AG20443 (cell line): ENCODE data around the gene TERT.
"Not testable (repeated sequence)": the region's sequence is repeated elsewhere in the genome, so short reads cannot be mapped to it uniquely, and the experiment has no call there.

Source experiments
- DNase-seq: peaks from one replicate; pipeline ENCODE4 v3.0.0; 2012; ENCODE audit warnings: low spot score, mixed read lengths

TERT gene

DNA sequence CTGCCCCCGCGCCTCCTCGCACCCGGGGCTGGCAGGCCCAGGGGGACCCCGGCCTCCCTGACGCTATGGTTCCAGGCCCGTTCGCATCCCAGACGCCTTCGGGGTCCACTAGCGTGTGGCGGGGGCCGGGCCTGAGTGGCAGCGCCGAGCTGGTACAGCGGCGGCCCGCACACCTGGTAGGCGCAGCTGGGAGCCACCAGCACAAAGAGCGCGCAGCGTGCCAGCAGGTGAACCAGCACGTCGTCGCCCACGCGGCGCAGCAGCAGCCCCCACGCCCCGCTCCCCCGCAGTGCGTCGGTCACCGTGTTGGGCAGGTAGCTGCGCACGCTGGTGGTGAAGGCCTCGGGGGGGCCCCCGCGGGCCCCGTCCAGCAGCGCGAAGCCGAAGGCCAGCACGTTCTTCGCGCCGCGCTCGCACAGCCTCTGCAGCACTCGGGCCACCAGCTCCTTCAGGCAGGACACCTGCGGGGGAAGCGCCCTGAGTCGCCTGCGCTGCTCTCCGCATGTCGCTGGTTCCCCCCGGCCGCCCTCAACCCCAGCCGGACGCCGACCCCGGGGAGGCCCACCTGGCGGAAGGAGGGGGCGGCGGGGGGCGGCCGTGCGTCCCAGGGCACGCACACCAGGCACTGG is 548 bp downstream of the TERT start:
- DNase-seq, result no peak

DNA sequence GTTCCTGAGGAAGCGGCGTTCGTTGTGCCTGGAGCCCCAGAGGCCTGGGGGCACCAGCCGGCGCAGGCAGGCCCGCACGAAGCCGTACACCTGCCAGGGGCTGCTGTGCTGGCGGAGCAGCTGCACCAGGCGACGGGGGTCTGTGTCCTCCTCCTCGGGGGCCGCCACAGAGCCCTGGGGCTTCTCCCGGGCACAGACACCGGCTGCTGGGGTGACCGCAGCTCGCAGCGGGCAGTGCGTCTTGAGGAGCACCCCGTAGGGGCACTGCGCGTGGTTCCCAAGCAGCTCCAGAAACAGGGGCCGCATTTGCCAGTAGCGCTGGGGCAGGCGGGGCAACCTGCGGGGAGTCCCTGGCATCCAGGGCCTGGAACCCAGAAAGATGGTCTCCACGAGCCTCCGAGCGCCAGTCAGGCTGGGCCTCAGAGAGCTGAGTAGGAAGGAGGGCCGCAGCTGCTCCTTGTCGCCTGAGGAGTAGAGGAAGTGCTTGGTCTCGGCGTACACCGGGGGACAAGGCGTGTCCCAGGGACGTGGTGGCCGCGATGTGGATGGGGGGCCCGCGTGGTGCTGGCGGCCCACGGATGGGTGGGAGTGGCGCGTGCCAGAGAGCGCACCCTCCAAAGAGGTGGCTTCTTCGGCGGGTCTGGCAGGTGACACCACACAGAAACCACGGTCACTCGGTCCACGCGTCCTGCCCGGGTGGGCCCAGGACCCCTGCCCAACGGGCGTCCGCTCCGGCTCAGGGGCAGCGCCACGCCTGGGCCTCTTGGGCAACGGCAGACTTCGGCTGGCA is 1.3 kb downstream of the TERT start:
- no peak for DNase-seq

DNA sequence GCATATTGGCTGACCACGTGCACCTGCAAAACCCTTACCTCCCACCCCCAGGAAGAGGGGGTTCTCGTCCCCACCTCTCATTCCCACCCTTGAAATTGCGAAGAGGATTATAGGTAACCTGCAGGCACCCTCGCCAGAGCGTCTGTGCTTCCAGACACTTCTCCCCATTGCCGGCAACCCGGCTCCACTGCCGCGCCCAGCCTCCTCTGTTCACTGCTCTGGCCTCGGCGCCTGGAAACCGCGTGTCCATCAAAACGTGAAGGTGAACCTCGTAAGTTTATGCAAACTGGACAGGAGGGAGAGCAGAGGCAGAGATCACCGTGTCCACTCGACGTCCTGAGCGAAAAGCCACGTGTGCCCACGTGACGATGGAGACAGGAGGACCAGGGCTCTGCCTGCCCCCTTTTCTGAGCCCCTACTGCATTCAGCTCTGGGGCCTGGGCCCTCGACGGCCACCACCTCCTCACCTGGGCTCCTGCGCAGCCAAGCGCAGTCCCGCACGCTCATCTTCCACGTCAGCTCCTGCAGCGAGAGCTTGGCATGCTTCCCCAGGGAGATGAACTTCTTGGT is 1.9 kb downstream of the TERT start:
- no peak for DNase-seq

DNA sequence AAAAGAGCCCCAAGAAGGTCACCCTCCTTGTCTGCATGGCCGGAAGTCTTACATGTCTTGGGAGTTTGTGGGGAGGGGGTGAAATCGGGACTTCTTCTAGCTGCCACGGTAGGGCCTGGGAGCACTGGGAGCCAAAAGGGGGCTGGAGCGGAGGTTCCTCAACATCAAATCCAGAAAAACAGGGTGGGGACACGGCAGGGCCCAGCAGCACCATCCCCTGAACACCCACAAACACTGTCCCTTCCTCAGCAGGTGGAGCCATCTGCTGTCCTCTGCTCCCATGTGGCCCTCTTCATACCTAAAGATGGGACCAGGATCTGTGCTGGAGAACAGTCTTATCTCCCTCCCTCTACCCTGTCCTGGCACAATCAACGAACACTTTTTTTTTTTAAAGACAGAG is 2.7 kb downstream of the TERT start:
- no peak for DNase-seq

DNA sequence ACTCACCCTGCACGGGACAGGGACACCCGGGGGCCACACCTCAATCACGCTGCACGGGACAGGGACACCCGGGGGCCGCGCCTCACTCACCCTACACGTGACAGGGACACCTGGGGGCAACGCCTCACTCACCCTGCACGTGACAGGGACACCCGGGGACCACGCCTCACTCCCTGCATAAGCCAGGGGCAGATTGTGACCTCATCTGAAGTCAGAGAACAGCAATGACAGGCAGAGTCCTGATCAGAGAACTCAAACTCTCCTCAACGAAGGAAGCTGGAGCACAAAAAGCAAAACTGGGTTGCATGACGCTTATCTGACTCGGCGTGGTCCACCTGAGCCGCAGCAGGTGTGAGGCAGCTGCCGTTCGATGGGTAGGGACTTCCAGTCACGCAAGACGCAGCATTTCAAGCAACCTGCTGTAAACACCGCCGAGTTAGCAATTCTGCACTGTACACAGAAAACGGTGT is 3.2 kb downstream of the TERT start:
- no peak for DNase-seq

DNA sequence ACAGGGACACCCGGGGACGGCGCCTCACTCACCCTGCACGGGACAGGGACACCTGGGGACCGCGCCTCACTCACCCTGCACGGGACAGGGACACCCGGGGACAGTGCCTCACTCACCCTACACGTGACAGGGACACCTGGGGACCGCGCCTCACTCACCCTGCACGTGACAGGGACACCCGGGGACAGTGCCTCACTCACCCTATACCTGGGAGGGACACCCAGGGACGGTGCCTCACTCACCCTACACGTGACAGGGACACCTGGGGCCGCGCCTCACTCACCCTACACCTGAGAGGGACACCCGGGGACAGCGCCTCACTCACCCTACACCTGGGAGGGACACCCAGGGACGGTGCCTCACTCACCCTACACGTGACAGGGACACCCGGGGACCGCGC is 3.9 kb downstream of the TERT start:
- DNase-seq, result not testable (repeated sequence)

DNA sequence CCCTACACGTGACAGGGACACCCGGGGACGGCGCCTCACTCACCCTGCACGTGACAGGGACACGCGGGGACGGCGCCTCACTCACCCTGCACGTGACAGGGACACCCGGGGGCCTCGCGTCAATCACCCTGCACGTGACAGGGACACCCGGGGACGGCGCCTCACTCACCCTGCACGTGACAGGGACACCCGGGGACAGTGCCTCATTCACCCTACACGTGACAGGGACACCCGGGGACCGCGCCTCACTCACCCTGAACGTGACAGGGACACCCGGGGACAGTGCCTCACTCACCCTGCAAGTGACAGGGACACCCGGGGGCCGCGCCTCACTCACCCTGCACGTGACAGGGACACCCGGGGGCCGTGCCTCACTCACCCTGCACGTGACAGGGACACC is 5.3 kb downstream of the TERT start:
- DNase-seq, result not testable (repeated sequence)

DNA sequence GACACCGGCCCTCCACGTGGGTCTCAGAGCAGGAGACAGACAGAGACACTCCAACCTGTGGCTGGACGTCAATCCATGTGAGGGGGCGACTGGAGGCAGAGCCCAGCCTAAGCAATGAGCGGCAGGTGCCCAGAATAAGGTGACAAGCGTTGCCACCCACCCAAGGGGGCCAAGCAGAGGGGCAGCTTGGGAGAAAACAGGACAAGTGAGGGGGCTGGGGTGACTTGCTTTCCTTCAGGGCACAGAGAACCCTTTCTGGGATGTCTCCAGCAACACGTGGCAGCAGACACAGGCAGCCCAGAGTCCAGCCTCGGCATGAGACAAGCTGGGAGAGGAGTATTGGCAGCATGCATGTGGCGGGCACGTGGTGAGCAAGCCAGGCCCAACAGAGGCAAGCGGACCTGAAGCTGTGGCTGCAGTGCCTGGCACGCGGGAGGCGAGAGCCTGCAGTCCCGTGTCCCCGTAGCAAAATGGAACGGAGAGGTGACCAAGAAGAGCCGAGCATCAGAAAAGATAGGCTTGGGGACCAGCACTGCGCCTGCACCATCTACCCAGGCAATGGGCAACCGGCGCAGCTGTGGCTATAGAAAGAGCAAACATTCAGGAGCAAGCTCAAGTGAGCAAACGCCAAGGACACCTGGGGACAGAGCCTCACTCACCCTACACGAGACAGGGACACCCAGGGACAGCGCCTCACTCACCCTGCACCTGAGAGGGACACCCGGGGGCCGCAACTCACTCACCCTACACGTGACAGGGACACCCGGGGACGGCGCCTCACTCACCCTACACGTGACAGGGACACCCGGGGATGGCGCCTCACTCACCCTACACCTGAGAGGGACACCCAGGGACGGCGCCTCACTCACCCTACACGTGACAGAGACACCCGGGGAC is 6.2 kb downstream of the TERT start:
- no peak for DNase-seq

DNA sequence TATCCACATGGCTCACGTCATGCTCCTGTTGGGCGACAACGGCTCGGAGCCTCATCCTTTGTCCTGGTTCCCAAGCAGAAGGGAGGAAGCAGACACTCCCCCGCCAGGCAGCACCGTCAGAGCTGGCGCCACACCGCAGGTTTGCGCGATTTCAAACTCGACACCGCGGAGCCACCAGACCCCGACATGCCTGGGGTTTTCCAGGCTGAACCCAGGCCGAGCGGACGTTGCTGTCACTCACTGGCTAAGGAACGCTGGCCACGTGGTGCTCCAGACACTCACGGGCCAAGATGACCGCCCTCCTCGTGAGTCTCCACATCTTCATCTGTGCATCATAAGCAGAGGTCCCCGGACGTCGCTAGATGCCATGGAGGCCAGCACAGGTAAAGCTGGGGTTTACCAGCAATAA is 9.0 kb downstream of the TERT start:
- no peak for DNase-seq

DNA sequence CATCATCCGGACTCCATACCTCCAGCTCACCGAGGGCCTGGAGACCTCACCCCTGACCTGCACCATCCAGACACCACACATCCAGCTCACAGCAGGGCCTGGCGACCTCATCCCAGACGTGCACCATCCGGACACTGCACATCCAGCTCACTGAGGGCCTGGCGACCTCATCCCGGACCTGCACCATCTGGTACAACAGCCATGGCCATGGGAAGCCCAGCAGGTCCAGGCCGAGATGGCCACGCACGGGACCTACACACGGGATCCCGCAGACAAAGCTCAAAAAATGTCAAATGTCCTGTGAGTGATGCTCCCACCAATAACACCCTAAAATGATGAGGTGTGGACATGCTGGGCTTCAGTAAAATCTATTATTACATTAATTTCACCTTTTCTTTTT is 9.7 kb downstream of the TERT start:
- no peak for DNase-seq

DNA sequence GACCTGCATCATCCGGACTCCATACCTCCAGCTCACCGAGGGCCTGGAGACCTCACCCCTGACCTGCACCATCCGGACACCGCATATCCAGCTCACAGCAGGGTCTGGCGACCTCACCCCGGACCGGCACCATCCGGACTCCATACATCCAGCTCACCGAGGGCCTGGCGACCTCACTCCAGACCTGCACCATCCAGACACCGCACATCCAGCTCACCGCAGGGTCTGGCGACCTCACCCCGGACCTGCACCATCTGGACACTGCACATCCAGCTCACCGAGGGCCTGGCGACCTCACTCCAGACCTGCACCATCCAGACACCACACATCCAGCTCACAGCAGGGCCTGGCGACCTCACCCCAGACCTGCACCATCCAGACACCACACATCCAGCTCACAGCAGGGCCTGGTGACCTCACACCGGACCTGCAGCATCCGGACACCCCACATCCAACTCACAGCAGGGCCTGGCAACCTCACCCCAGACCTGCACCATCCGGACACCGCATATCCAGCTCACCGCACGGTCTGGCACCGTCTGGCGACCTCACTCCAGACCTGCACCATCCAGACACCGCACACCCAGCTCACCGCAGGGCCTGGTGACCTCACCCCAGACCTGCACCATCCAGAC is 10.4 kb downstream of the TERT start:
- not testable (repeated sequence) for DNase-seq

DNA sequence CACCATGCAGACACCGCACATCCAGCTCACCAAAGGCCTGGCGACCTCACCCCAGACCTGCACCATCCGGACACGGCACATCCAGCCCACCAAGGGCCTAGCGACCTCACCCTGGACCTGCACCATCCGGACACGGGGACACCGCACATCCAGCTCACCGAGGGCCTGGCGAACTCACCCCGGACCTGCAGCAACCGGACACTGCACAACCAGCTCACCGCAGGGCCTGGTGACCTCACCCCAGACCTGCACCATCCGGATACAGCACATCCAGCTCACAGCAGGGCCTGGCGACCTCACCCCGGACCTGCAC is 11.2 kb downstream of the TERT start:
- not testable (repeated sequence) for DNase-seq

DNA sequence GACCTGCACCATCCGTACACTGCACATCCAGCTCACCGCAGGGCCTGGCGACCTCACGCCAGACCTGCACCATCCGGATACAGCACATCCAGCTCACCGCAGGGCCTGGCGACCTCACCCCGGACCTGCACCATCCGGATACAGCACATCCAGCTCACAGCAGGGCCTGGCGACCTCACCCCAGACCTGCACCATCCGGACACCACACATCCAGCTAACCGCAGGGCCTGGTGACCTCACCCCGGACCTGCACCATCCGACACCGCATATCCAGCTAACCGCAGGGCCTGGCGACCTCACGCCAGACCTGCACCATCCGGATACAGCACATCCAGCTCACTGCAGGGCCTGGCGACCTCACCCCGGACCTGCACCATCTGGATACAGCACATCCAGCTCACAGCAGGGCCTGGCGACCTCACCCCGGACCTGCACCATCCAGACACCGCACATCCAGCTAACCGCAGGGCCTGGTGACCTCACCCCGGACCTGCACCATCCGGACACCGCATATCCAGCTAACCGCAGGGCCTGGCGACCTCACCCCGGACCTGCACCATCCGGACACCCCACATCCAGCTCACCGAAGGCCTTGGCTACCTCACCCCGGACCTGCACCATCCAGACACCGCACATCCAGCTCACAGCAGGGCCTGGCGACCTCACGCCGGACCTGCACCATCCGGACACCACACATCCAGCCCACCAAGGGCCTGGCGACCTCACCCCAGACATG is 11.7 kb downstream of the TERT start:
- DNase-seq, result not testable (repeated sequence)

DNA sequence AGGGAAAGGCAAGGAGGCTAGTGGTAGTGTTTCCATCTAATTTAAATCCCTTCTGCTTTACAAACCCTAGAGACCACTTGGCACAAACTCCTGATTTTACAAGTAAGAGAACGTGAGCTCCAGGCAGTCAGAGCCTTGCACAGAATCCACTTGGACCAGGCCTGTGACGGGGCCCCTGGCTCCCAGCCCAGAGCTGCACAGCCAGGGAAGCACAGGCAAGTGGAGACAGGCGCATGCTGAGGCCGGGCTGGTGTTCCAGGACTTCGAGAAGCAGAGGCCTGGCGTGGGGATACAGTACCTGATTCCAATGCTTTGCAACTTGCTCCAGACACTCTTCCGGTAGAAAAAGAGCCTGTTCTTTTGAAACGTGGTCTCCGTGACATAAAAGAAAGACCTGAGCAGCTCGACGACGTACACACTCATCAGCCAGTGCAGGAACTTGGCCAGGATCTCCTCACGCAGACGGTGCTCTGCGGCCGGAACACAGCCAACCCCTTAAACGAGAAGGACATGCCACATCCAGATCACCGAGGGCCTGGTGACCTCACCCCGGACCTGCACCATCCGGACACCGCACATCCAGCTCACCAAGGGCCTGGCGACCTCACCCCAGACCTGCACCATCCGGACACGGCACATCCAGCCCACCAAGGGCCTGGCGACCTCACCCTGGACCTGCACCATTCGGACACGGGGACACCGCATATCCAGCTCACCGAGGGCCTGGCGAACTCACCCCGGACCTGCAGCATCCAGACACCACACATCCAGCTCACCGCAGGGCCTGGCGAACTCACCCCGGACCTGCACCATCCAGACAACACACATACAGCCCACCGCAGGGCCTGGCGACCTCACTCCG is 12.5 kb downstream of the TERT start:
- DNase-seq, result no peak

DNA sequence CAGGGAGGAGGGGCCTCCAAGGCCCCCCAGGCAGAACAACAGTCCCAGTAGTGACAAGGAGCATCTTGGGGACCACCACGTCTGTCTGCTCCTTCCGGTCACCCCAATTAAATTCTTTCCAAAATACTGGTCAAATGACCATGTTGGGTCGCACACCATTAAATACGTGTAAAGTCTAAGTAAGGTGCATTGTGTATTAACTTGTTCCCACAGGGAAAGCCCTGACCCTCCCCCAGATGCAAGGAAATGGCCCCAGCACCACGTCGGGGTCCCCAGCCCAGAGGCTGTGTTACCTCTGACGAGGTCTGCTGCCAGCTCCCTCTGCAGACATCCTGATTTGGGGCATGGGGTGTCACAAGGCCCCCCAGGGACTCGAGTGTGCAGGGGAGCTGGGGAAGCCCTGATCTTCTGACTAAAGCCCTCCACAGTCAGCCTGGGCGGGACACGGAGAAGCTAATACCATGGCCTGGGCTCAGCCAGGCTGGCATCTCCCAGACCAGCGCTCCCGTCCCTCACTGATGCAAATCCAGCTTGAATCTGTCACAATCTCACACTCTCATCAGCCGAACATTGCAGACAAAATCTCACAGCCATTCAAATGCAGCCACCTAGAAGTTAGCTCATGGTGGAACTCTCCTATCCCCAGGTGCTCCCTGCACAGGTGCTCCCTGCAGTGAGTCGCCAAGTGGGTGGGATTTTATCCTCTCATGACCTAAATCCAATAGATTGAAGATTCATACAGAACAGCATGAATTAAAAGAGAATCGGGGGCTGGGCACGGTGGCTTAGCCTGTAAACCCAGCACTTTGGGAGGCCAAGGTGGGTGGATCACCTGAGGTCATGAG is 13.6 kb downstream of the TERT start:
- no peak for DNase-seq

DNA sequence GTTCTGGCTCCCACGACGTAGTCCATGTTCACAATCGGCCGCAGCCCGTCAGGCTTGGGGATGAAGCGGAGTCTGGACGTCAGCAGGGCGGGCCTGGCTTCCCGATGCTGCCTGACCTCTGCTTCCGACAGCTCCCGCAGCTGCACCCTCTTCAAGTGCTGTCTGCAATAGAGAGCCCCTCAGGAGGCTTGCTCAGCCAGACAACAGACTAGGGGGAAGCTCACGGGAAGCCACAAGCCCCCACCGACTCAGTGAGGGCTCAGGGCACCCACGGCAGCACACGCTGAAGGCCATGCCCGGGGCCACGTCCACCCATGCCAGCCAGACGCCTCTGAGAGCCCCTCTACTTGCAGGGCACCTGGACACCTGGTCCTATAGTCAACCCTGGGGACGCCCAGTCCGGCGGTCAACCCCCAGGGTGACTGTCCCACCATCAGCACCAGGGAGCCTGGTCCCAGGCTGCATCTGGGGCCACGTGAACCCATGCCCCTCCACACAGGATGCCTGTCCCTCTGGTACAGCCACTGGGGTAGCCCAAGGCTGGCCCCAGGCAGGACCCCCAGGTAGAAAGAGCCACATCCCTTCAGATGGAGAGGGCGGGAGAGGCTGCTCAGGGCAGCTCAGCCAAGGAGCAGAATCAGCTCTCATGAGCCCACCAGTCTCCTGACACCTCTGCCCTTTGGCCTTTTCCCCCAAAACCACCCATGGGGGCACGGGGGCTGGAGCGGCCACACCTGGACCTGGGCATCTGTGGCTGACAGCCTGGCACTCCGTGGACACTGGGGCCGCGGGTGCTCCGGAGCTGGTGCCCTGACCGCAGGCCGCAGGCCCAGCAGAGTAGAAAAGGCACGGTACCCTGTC is 14.5 kb downstream of the TERT start:
- no peak for DNase-seq

DNA sequence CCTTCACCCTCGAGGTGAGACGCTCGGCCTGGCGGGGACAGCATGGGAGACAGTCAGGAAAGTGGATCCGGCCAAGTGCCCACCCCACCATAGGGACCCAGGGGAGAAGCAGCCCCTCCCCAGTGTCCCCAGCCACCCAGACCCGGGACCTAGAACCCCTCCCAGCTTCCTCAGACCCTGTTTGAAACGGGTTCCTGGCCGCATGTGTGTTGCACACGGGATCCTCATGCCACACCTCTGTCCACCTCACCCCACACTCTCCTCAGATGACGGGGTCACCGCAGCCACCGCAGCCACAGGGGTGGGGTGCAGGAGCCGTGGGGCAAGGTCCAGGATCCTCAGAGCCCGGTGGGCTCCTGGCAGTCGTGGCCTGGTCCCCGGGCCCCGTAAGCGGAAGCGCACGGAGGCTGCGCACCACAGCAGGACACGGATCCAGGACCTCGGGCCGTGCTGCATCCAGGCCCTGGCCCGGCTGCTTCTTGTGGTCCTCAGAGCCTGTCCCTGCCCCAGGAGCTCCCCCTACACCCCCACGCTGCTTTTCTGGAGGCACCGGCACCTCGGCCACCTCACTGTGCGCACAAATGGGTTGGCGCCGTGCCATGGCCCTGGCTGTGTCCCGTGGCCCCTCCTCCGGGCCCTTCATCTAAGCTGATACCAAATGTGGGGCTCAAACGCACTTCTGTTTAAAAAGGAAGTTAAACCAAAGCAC is 15.3 kb downstream of the TERT start:
- no peak for DNase-seq
